H7 (cell line): ENCODE data around the gene MSH2. TPM values are rescaled to one million over a fixed set of nuclear protein-coding genes. Genes with fewer than 3 reads are reported as not detected.
"Not testable (repeated sequence)": the region's sequence is repeated elsewhere in the genome, so short reads cannot be mapped to it uniquely, and the experiment has no call there.

Experiments used
- DNase-seq: peaks from one replicate; pipeline ENCODE4 v3.0.0; 2012
- H3K27me3 ChIP-seq: 2 replicates; pipeline ENCODE4 v1.6.0; 2011; ENCODE audit warnings: mild to moderate bottlenecking, low read length; ENCODE audit not compliant: control insufficient read depth, insufficient read depth
- H3K36me3 ChIP-seq: replicated peaks from 2 replicates; pipeline ENCODE4 v1.5.1; 2011; ENCODE audit warnings: low read length; ENCODE audit not compliant: control insufficient read depth, insufficient read depth
- H3K4me3 ChIP-seq: 2 replicates; pipeline ENCODE4 v1.5.1; 2011; ENCODE audit warnings: low read depth, mild to moderate bottlenecking, control low read depth, low read length, moderate library complexity; ENCODE audit not compliant: insufficient read depth
- total RNA-seq: library from RNA; depleted of rRNA; stranded (reverse); fragments of >200 nt; shearing (Covaris generic); gene quantifications from 2 replicates; pipeline ENCODE4 v1.2.3, GENCODE V29; 2014

Gene MSH2
- total RNA-seq, 1 experiment from 2014 or later, result 203 TPM

DNA sequence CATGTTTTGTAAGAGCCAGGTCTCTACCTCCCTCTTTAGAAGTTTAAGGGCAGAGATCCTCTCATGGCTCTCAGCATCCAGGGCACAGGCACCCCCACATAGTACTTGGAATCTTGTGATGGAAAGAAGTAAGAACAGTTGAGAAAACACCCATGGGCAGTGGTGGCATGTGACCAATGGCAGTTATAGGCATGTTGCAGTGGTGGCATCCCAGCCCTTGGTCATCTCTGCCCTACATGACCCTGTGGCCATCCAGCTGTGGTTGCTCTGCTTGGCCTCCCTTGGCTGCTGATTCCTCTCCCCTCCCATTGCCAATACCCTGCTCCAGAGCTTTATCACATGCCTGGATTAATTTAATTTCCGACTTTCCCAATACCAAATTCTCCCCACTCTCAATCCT is 13.3 kb upstream of the MSH2 start:
- Histone ChIP-seq H3K36me3 (peaks cover 18% of the 10 kb centered on the region), H3K27me3 (no peaks in the 10 kb centered on the region), H3K4me3 (no peak overlapping the region)
- no peak for DNase-seq

- Histone ChIP-seq H3K4me3 (peak overlapping the region; percentile 98), H3K36me3 (peaks cover 8% of the 10 kb centered on the region), H3K27me3 (no peaks in the 10 kb centered on the region)
- DNase-seq, result no peak
Observed at GRCh38 chr2:47401789-47402554, 984 bp upstream of the MSH2 start.

DNA sequence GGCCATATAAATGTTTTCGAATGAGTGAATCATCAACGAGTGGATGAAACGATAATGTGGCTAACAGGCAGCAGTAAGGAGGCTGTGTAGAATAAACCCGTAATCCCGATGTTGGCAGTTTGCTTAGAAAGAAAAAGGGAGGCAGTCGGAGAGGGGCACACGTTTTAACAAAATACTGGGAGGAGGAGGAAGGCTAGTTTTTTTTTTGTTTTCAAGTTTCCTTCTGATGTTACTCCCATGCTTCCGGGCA is 476 bp upstream of the MSH2 start:
- H3K27me3 ChIP-seq, result no peaks in the 10 kb centered on the region
- H3K4me3 ChIP-seq, result peak overlapping the region; percentile 98
- DNase-seq, result no peak
- H3K36me3 ChIP-seq, result peaks cover 8% of the 10 kb centered on the region

GRCh38 chr2:47403609-47404193 is 745 bp downstream of the MSH2 start:
- Histone ChIP-seq H3K36me3 (peaks cover 10% of the 10 kb centered on the region), H3K4me3 (peak overlapping the region; percentile 98), H3K27me3 (no peaks in the 10 kb centered on the region)
- DNase-seq, result peak; percentile 37

GRCh38 chr2:47404356-47404755 is 1.4 kb downstream of the MSH2 start:
- DNase-seq, result peak; percentile 26
- H3K4me3 ChIP-seq, result peak overlapping the region; percentile 98
- peaks cover 10% of the 10 kb centered on the region for H3K36me3 ChIP-seq
- H3K27me3 ChIP-seq, result no peaks in the 10 kb centered on the region

DNA sequence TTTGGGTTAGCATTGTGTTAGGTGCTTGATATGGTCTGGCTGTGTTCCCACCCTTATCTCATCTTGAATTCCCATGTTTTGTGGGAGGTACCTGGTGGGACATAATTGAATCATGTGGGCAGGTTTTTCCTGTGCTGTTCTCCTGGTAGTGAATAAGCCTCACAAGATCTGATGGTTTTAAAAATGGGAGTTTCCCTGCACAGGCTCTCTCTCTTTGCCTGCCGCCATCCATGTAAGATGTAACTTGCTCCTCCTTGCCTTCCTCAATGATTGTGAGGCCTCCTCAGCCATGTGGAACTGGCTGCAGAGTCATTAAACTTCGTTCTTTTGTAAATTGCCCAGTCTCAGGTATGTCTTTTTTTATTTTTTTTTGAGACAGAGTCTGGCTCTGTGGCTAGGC is 2.8 kb downstream of the MSH2 start:
- H3K4me3 ChIP-seq, result no peak overlapping the region

DNA sequence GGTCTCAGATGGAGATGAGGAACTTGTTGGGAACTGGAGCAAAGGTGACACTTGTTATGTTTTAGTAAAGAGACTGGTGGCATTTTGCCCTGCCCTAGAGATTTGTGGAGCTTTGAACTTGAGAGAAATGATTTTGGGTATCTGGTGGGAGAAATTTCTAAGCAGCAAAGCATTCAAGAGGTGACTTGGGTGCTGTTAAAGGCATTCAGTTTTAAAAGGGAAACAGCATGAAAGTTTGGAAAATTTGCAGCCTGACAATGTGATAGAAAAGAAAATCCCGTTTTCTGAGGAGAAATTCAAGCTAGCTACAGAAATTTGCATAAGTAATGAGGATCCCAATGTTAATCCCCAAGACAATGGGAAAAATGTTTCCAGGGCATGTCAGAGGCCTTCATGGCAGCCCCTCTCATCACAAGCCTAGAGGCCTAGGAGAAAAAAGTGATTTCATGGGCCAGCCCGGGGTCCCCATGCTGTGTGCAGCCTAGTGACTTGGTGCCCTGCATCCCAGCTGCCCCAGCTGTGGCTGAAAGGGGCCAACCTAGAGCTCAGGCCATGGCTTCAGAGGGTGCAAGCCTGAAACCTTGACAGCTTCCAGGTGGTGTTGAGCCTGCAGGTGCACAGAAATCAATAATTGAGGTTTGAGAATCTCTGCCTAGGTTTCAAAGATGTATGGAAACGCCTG is 3.8 kb downstream of the MSH2 start:
- not testable (repeated sequence) for H3K4me3 ChIP-seq
- peaks cover 16% of the 10 kb centered on the region for H3K36me3 ChIP-seq

More for the DNA sequence above, 2.8 kb downstream of the MSH2 start:
- no peak for DNase-seq
- Histone ChIP-seq H3K36me3 (peaks cover 13% of the 10 kb centered on the region), H3K27me3 (no peaks in the 10 kb centered on the region)

DNA sequence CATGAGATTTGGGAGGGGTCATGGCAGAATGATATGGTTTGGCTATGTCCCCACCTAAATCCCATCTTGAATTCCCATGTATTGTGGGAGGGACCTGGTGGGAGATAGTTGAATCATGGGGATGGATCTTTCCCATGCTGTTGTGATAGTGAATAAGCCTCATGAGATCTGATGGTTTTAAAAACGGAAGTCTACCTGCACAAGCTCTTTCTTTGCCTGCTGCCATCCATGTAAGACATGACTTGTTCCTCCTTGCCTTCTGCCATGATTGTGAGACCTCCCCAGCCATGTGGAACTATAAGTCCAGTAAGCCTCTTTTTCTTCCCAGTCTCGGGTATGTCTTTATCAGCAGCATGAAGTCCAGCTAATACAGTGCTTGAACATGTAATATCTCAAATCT is 5.0 kb downstream of the MSH2 start:
- DNase-seq, H3K4me3 ChIP-seq, H3K27me3 ChIP-seq: not testable (repeated sequence)
- peaks cover 20% of the 10 kb centered on the region for H3K36me3 ChIP-seq

More for the DNA sequence above, 3.8 kb downstream of the MSH2 start:
- not testable (repeated sequence) for H3K27me3 ChIP-seq, DNase-seq

- no peak for DNase-seq
- Histone ChIP-seq H3K27me3 (no peaks in the 10 kb centered on the region), H3K36me3 (peaks cover 40% of the 10 kb centered on the region), H3K4me3 (no peak overlapping the region)
Observed at GRCh38 chr2:47414682-47415458, 11.9 kb downstream of the MSH2 start.

- H3K4me3 ChIP-seq, result no peak overlapping the region
- no peak for DNase-seq
- H3K27me3 ChIP-seq, result no peaks in the 10 kb centered on the region
- peaks cover 25% of the 10 kb centered on the region for H3K36me3 ChIP-seq
Observed at GRCh38 chr2:47420214-47420613, 17.3 kb downstream of the MSH2 start.

DNA sequence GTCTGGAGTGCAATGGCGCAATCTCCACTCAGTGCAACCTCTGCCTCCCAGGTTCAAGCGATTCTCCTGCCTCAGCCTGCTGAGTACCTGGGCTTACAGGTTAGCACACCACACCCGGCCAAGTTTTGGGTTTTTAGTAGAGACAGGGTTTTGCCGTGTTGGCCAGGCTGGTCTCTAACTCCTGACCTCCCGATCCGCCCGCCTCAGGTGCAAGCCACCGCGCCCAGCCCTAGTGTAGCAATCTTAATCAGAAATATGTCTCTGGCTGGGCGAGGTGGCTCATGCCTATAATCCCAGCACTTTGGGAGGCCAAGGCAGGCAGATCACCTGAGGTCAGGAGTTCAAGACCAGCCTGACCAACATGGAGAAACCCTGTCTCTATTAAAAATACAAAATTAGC is 17.7 kb downstream of the MSH2 start:
- H3K36me3 ChIP-seq, result peaks cover 28% of the 10 kb centered on the region
- DNase-seq, H3K4me3 ChIP-seq, H3K27me3 ChIP-seq: not testable (repeated sequence)

DNA sequence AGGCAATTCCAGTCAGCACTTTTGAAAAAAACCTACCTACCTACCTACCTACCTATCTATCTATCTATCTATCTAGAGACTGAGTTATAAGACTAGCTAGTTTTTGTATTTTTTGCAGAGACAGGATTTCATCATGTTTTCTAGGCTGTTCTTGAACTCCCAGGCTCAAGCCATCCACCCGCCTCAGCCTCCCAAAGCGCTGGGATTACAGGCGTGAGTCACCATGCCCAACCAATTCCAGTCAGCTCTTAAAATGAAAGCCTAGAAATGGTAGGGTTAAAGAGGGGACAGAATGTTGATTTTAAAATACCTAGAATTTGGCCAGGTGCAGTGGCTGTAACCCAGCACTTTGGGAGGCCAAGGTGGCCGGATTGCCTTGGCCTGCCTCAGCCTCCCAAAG is 19.1 kb downstream of the MSH2 start:
- peaks cover 20% of the 10 kb centered on the region for H3K36me3 ChIP-seq
- H3K27me3 ChIP-seq, result no peaks in the 10 kb centered on the region
- DNase-seq, result no peak
- H3K4me3 ChIP-seq, result no peak overlapping the region

GRCh38 chr2:47422560-47422959 is 19.6 kb downstream of the MSH2 start:
- Histone ChIP-seq H3K4me3 (no peak overlapping the region), H3K36me3 (peaks cover 21% of the 10 kb centered on the region), H3K27me3 (no peaks in the 10 kb centered on the region)
- no peak for DNase-seq

DNA sequence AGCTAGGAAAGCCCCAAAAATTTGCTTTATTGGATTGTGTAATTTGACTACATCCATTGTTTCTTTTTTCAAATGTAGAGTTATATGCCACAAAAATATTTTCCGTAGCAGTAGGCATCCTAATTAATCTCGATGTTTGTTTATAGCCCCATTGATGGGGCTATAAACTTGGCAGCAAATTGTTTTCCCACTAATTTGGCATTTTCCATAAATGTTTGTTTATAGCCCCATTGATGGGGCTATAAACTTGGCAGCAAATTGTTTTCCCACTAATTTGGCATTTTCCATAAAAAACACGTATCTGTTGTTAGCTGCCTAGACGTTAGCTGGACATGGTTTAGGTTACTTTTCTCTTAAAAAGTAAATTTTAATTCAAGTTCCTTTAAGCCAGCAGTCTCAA is 23.8 kb downstream of the MSH2 start:
- Histone ChIP-seq H3K4me3 (no peak overlapping the region), H3K36me3 (peaks cover 33% of the 10 kb centered on the region)
- no peak for DNase-seq

More for the DNA sequence above, 23.8 kb downstream of the MSH2 start:
- no peaks in the 10 kb centered on the region for H3K27me3 ChIP-seq
